ENCODE measurements around the gene C19orf81.

C19orf81 gene

GRCh38 chr19:50686310-50687032 is 37.2 kb downstream of the C19orf81 start:
- DNase-seq, result no peak

- no peak for DNase-seq
Measured at GRCh38 chr19:50688766-50689165, 39.5 kb downstream of the C19orf81 start.

- DNase-seq, result no peak
Measured at GRCh38 chr19:50690439-50690838, 41.2 kb downstream of the C19orf81 start.

GRCh38 chr19:50693064-50693975 is 44.1 kb downstream of the C19orf81 start:
- DNase-seq, result no peak

- DNase-seq, result no peak
Measured at GRCh38 chr19:50694815-50695145, 45.5 kb downstream of the C19orf81 start.

- DNase-seq, result peak; percentile 52
Measured at GRCh38 chr19:50695251-50696093, 46.2 kb downstream of the C19orf81 start.

- no peak for DNase-seq
Measured at GRCh38 chr19:50696094-50696483, 46.8 kb downstream of the C19orf81 start.

GRCh38 chr19:50697414-50698124 is 48.3 kb downstream of the C19orf81 start:
- no peak for DNase-seq

GRCh38 chr19:50701367-50701985 is 52.2 kb downstream of the C19orf81 start:
- DNase-seq, result no peak

- no peak for DNase-seq
Measured at GRCh38 chr19:50702158-50702870, 53.1 kb downstream of the C19orf81 start.

- DNase-seq, result no peak
Measured at GRCh38 chr19:50702871-50703829, 53.9 kb downstream of the C19orf81 start.

- DNase-seq, result peak; percentile 26
Measured at GRCh38 chr19:50703915-50704796, 54.9 kb downstream of the C19orf81 start.

GRCh38 chr19:50705422-50706019 is 56.3 kb downstream of the C19orf81 start:
- peak; percentile 43 for DNase-seq

GRCh38 chr19:50706387-50706786 is 57.1 kb downstream of the C19orf81 start:
- no peak for DNase-seq

GRCh38 chr19:50708179-50708879 is 59.1 kb downstream of the C19orf81 start:
- DNase-seq, result no peak

Data from NCI-H1105 (cell line).